Stomach (tissue), 4 donors: ENCODE measurements around the gene SH3RF3.

Experiments used
- CTCF ChIP-seq, 7 experiments: fragments of 450-650 bp in 4 of 7; fragments of 200-600 bp in 3 of 7; sonication (generic) in 3 of 7; IDR thresholded peaks; one replicate each; pipeline ENCODE4 v1.5.1; 2016 to 2019; ENCODE audit warnings: antibody characterized with exemption in 7 of 7, control low read depth in 2 of 7, mild to moderate bottlenecking in 1 of 7
- POLR2A ChIP-seq, 4 donors: fragments of 450-650 bp; IDR thresholded peaks; one replicate each; pipeline ENCODE4 v1.6.1; 2016; ENCODE audit warnings: antibody characterized with exemption in 4 of 4, control low read depth in 2 of 4, mild to moderate bottlenecking in 1 of 4, moderate library complexity in 1 of 4

- TF ChIP-seq CTCF (IDR thresholded peaks at IDR 0.05) = no peak
- TF ChIP-seq POLR2A (IDR thresholded peaks at IDR 0.05) = no peak
Measured at GRCh38 chr2:109411640-109412325, 282.8 kb downstream of the SH3RF3 start.
